ENCODE results near the gene EBF3. TPM values are rescaled to one million over a fixed set of nuclear protein-coding genes. Genes with fewer than 3 reads are reported as not detected.

The EBF3 gene
- total RNA-seq, 2 donors from 2014 or later: 0.44 to 2.0 TPM

GRCh38 chr10:129841590-129841989 is 122.5 kb downstream of the EBF3 start:
- 95 to 100% methylated on average over 5 to 9 of the region's 9 CpGs for WGBS, 2 experiments (ENCODE audit: insufficient coverage in 1 of 2, insufficient read length in 1 of 2)
- no peaks in the 10 kb centered on the region for H3K36me3 ChIP-seq (ENCODE audit: control insufficient read depth, insufficient read depth, low read length)
- DNase-seq: no peak
- no peak overlapping the region for H3K4me3 ChIP-seq (ENCODE audit: low read length)
- no peak overlapping the region for H3K27ac Mint-ChIP-seq
- TF ChIP-seq CTCF (conservative IDR thresholded peaks at IDR 0.05): no peak
- no peaks in the 10 kb centered on the region for H3K9me3 Mint-ChIP-seq
- H3K36me3 Mint-ChIP-seq (ENCODE audit: low read depth): peaks cover 3% of the 10 kb centered on the region
- H3K27me3 ChIP-seq (ENCODE audit: control insufficient read depth, insufficient read depth, low read length, poor library complexity, severe bottlenecking): no peaks in the 10 kb centered on the region
- no peaks in the 10 kb centered on the region for H3K9me3 ChIP-seq (ENCODE audit: control insufficient read depth, low read length)
- H3K27ac ChIP-seq (ENCODE audit: low read depth, low read length): no peak overlapping the region
- no peak overlapping the region for H3K4me3 Mint-ChIP-seq
- peaks cover 22% of the 10 kb centered on the region for H3K4me1 Mint-ChIP-seq
- H3K9ac ChIP-seq (ENCODE audit: extremely low read depth, low read length, poor library complexity, severe bottlenecking): no peak overlapping the region
- no peaks in the 10 kb centered on the region for H3K4me1 ChIP-seq (ENCODE audit: control insufficient read depth, insufficient read depth, low read length)
- no peaks in the 10 kb centered on the region for H3K27me3 Mint-ChIP-seq (ENCODE audit: insufficient read depth)

- Mint-ChIP-seq H3K27ac (no peak overlapping the region), H3K36me3 (ENCODE audit: low read depth) (peaks cover 3% of the 10 kb centered on the region), H3K9me3 (no peaks in the 10 kb centered on the region), H3K27me3 (ENCODE audit: insufficient read depth) (no peaks in the 10 kb centered on the region), H3K4me3 (no peak overlapping the region), H3K4me1 (peaks cover 22% of the 10 kb centered on the region)
- WGBS, 2 experiments (ENCODE audit: insufficient coverage in 1 of 2, insufficient read length in 1 of 2): 96 to 98% methylated on average over 11 to 16 of the region's 16 CpGs
- Histone ChIP-seq H3K27me3 (ENCODE audit: control insufficient read depth, insufficient read depth, low read length, poor library complexity, severe bottlenecking) (no peaks in the 10 kb centered on the region), H3K4me3 (ENCODE audit: low read length) (no peak overlapping the region), H3K27ac (ENCODE audit: low read depth, low read length) (no peak overlapping the region), H3K4me1 (ENCODE audit: control insufficient read depth, insufficient read depth, low read length) (no peaks in the 10 kb centered on the region), H3K9ac (ENCODE audit: extremely low read depth, low read length, poor library complexity, severe bottlenecking) (no peak overlapping the region), H3K36me3 (ENCODE audit: control insufficient read depth, insufficient read depth, low read length) (no peaks in the 10 kb centered on the region), H3K9me3 (ENCODE audit: control insufficient read depth, low read length) (no peaks in the 10 kb centered on the region)
- TF ChIP-seq CTCF (conservative IDR thresholded peaks at IDR 0.05): no peak
- no peak for DNase-seq
Observed at GRCh38 chr10:129841071-129841470, 123.0 kb downstream of the EBF3 start.

DNA sequence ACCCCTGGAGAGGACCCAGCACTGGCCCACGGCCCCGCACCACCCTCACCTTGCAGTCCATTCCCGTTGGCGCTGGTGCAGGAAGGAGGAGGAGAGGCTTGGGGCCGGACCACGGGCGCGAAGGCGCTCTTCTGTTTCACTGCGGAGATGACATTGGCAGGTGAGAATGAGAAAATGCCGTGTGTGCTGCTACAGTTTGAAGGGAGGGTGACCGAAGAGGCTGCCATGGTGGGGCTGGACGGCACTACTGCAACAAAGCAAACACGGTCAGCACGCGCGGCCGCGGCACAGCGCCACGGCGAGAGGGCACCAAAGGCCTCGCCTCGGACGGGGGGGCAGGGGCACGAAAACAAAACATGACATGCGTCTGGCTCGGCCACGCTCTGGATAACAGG is 123.9 kb downstream of the EBF3 start:
- Mint-ChIP-seq H3K4me1 (peaks cover 19% of the 10 kb centered on the region), H3K36me3 (ENCODE audit: low read depth) (peaks cover 3% of the 10 kb centered on the region), H3K9me3 (no peaks in the 10 kb centered on the region), H3K27me3 (ENCODE audit: insufficient read depth) (no peaks in the 10 kb centered on the region), H3K27ac (no peak overlapping the region), H3K4me3 (no peak overlapping the region)
- H3K36me3 ChIP-seq (ENCODE audit: control insufficient read depth, insufficient read depth, low read length): no peaks in the 10 kb centered on the region
- no peak overlapping the region for H3K4me3 ChIP-seq (ENCODE audit: low read length)
- H3K27ac ChIP-seq (ENCODE audit: low read depth, low read length): no peak overlapping the region
- H3K9ac ChIP-seq (ENCODE audit: extremely low read depth, low read length, poor library complexity, severe bottlenecking): no peak overlapping the region
- H3K9me3 ChIP-seq (ENCODE audit: control insufficient read depth, low read length): no peaks in the 10 kb centered on the region
- TF ChIP-seq CTCF (conservative IDR thresholded peaks at IDR 0.05): no peak
- DNase-seq: no peak
- 94 to 98% methylated on average over 20 to 29 of the region's 29 CpGs for WGBS, 2 experiments (ENCODE audit: insufficient coverage in 1 of 2, insufficient read length in 1 of 2)
- H3K4me1 ChIP-seq (ENCODE audit: control insufficient read depth, insufficient read depth, low read length): no peaks in the 10 kb centered on the region
- H3K27me3 ChIP-seq (ENCODE audit: control insufficient read depth, insufficient read depth, low read length, poor library complexity, severe bottlenecking): no peaks in the 10 kb centered on the region
